ENCODE data around the gene ADAMTSL1.

The ADAMTSL1 gene

DNA sequence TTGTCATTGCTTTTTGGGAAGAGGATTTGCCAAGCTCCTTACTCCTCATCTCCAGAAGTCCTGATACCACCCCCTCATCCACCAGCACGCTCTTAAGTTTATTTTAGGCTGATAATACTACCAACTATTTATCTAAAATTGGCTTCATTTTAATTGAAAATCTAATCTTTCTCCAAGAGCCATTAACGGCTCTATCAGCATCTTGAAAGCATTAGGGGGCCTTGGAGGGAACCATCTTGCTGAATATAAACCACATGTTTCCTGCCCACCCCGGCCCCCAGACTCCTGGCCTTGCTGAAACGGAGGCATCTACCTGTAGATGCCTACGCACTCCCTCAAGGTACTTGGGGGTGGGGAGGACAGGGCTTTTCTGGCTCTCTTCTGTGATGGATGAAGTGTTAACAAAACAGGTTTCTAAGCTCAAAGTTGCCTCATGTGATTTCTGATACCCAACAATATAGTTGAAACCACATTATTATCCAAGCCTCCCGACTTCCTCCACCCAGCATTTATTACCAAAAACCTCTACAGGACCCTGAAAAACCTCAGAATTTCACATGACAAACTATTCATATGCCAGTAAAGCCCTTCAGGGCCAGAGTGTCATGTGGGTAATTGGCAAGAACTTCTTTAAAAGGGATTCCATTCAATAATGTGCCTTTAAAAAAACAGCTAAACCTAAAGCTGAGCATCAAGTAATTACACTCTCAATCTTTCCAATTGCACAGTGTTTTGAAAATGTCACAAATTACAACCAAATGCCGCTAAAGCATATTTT lies 462.3 kb downstream of the ADAMTSL1 start:
- no peak for DNase-seq (ENCODE audit: low read depth, low spot score)

DNA sequence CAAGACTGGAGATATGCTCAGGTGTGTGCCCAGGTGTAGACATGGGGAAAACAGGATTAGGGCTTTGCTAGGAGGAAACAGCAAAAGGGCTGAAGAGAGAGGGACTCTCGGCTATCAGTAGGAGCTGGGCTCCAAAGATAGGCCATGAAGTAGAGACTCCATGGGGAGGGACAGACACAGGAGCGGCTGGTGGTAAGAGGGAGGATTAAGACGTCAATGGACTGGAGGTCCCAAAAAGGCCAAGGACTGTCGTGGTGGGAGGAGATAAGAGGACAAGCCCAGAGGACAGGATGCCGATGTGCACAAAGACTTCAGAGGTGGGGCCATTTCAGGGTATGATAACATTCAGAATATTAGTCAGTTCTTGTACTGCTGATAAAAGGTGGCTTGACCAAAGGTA lies 466.0 kb downstream of the ADAMTSL1 start:
- DNase-seq (ENCODE audit: low read depth, low spot score) = no peak

DNA sequence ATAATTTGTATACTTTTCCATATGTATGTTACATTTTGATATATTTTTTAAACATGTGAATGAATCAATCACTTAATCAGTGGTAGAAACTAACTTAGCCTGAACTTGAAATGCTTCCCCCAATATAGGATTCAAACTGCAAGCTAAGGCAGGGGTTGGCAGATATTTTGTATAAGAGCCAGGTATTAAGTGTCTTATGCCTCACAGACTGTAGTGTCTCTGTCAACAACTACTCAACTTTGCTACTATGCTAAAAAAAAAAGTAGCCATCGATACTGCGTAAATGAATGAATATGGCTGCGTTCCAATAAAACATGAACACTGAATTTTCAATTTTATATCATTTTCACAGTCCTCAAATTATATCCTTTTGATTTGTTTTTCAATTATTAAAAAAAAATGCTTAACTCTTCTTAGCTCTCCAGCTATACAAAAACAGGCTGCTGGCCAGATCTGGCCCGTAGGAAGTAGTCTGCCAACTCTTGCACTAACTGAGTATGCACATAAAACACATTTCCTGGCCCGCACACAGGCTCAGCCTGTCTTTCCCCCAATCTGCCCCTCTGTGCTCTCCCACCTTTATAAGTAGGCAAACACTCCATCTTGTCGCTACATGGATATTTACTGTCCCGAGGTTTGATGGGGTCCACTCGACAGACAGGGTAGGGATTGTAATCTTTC lies 467.2 kb downstream of the ADAMTSL1 start:
- no peak for DNase-seq (ENCODE audit: low read depth, low spot score)

DNA sequence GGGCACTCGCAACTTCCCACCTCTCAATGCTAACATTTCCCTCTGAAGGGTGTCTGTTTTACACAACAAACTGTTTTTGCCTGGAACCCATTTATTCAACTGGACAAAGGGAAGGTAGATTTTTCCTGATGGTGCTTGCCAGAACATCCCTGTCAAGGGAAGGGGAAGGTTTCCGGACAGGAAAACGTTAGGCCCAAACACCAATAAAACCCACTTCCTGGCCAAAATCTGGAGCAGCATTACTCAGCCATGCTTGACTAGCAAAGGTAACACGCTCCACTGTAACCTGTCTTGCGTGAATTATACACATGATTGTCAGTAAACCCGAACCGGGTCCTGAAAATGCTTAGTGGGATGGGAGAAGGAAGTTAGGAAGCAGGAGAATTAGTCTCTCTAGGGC lies 468.8 kb downstream of the ADAMTSL1 start:
- no peak for DNase-seq (ENCODE audit: low read depth, low spot score)

DNA sequence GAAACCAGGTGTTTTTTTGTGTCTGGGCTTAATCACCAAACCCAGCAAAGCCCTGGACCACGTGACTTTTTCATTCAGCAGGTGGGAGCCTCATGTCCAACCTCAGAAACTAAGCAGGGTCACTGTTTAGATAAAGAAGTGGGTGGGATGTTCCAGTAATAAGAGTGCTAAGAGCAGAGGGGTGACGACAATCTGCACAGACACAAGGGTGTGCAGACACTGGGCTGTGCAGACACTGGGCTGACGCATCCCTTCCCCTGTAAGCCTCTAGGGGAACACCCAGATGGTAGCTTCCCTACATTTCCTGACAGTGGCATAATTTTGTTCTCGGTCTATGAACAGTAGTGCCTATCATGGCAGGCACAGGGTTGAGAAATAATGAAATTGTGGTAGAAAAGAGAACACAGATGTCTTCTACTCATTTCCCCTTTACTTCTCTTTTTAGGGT lies 474.0 kb downstream of the ADAMTSL1 start:
- no peak for DNase-seq (ENCODE audit: low read depth, low spot score)

DNA sequence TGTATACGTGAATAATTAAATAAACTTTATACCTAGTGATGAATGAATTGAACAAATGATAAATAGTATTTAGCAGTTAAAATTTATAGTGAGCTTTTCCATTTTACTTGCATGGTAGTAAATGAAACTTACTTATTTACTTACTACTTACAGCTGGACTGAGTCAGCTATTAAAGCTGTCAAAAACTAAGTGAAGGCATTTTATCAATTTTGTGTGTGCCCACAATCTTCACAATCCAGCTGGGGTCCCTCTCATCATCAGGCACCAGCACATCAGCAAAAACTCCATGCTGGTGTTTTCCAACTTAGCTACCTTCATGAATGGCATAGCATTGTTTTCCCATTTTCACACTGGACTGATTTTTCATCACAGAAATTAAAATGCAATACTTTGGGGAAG lies 478.0 kb downstream of the ADAMTSL1 start:
- DNase-seq (ENCODE audit: low read depth, low spot score) = no peak

DNA sequence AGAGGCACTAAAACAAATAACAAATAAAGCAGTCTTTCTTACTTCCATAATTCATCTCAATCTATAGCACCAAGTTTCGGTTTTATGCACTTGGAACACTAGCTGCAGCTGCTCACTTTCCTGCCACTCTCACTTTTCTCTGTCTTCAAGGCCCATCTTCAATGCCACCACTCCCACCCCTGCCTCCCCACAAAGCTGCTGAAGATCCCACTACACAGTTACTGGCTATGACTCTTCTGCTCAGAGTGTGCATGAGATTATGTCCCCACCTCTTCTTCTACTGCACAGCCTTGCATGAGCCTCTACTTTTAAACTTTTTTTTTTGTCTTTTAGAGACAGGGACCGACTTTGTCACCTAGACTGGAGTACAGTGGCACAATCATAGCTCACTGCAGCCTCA lies 481.7 kb downstream of the ADAMTSL1 start:
- no peak for DNase-seq (ENCODE audit: low read depth, low spot score)
